ENCODE measurements around the gene BIRC5. TPM values are rescaled to one million over a fixed set of nuclear protein-coding genes. Genes with fewer than 3 reads are reported as not detected.

The BIRC5 gene
- total RNA-seq, 1 experiment from 2014 or later: 119 TPM

DNA sequence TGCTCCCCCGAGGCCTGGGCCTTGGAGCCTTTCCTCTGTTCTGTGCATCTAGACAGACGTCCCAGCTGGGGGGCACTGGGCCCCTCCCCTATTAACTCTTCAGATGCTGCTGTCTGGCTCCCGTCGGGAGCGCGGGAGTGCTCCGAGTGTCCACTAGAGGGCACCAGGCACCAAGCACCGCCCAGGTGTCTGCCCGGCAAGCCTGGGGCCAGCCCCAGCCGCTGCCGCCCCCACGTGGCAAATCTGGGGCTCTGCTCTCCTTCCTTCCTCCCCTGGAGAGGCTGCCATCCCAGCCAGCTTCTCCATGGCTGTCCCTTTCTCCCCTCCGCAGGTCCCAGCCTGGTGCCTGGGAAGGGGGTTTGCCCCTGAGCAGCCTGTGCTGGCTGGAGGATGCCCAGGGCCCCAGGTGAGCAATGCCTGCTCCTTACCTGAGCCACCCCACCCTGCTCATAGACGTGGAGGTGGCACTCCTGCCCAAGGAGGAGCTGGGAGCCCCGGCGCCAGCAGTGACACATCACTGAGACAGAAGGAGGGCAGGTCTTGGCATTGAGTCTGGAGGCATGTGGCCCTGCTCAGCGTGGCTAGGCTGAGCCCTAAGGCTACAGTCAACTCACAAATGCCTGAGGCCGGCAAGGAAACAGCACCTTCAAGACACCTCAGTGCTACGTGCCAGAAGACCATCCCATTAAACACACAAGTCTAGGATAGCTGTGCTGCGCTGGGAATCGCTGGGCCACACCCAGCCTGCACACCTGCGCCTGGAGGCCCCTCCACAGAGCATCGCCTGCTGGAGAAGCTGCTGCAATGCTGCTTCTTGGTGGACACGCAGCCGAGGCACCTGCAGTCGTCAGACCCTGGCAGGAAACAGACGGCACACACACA, 37.1 kb downstream of the BIRC5 start:
- Histone ChIP-seq H3K27ac (ENCODE audit: low read length) (peak overlapping the region; percentile 18; the same call in 1 of the 2 replicates), H3K36me3 (ENCODE audit: control insufficient read depth, insufficient read depth, low read length) (no peaks in the 10 kb centered on the region), H3K4me1 (ENCODE audit: control insufficient read depth, insufficient read depth, low read length) (peaks cover 13% of the 10 kb centered on the region), H3K27me3 (ENCODE audit: control insufficient read depth, insufficient read depth, low read length) (no peaks in the 10 kb centered on the region), H3K9me3 (ENCODE audit: control insufficient read depth, insufficient read depth, low read depth, low read length) (no peaks in the 10 kb centered on the region), H3K4me3 (ENCODE audit: low read depth in 2 of 2, low read length in 2 of 2) (peak overlapping the region in 1 of 2 experiments; percentile 21; a peak in 1 of 4 replicates)
- BruUV-seq (replicated peaks): no TSS peak
- TF ChIP-seq TCF7L2 (IDR thresholded peaks at IDR 0.05; ENCODE audit: low read depth, low read length) (no peak), SIN3A (IDR thresholded peaks at IDR 0.05; ENCODE audit: borderline replicate concordance, insufficient read depth, low read depth, low read length) (no peak), POLR2AphosphoS5 (IDR thresholded peaks at IDR 0.05; ENCODE audit: low read depth, low read length) (no peak; the same call in 1 of the 2 replicates), CTCF (IDR thresholded peaks at IDR 0.05) (peak; percentile 100)
- in situ Hi-C loops (cut with HindIII; ENCODE audit: low pct_unique_long_range_greater_than_20kb, low sequenced_read_pairs) (no loop called here), intact Hi-C loops (cut with micrococcal nuclease; ENCODE audit: unreplicated experiment) (loop anchor here (5.0 kb wide), 1 partner anchor 171 kb away; no protein-coding TSS in a partner anchor)
- ChIA-PET CTCF (interaction anchor here (0.5 to 2.4 kb wide), 19 partner anchors 16 to 246 kb away, joined by 3 to 12 read pairs (median 4); partner anchors contain the start of gene TK1), POLR2A (interaction anchor here (0.5 kb wide), 1 partner anchor 42 kb away, joined by 3 read pairs; no protein-coding TSS in a partner anchor)
- ATAC-seq: peak; percentile 90
- DNase-seq (ENCODE audit: low read depth, low spot score): peak; percentile 55

GRCh38 chr17:78251773-78252103, 37.7 kb downstream of the BIRC5 start:
- no peak overlapping the region; the same call in 1 of the 2 replicates for H3K27ac ChIP-seq (ENCODE audit: low read length)
- BruUV-seq (replicated peaks): no TSS peak
- DNase-seq (ENCODE audit: low read depth, low spot score): no peak
- TF ChIP-seq TCF7L2 (IDR thresholded peaks at IDR 0.05; ENCODE audit: low read depth, low read length) (no peak), CTCF (IDR thresholded peaks at IDR 0.05) (no peak), POLR2AphosphoS5 (IDR thresholded peaks at IDR 0.05; ENCODE audit: low read depth, low read length) (no peak), SIN3A (IDR thresholded peaks at IDR 0.05; ENCODE audit: borderline replicate concordance, insufficient read depth, low read depth, low read length) (no peak)
- TF ChIP-seq, protein P1, sequence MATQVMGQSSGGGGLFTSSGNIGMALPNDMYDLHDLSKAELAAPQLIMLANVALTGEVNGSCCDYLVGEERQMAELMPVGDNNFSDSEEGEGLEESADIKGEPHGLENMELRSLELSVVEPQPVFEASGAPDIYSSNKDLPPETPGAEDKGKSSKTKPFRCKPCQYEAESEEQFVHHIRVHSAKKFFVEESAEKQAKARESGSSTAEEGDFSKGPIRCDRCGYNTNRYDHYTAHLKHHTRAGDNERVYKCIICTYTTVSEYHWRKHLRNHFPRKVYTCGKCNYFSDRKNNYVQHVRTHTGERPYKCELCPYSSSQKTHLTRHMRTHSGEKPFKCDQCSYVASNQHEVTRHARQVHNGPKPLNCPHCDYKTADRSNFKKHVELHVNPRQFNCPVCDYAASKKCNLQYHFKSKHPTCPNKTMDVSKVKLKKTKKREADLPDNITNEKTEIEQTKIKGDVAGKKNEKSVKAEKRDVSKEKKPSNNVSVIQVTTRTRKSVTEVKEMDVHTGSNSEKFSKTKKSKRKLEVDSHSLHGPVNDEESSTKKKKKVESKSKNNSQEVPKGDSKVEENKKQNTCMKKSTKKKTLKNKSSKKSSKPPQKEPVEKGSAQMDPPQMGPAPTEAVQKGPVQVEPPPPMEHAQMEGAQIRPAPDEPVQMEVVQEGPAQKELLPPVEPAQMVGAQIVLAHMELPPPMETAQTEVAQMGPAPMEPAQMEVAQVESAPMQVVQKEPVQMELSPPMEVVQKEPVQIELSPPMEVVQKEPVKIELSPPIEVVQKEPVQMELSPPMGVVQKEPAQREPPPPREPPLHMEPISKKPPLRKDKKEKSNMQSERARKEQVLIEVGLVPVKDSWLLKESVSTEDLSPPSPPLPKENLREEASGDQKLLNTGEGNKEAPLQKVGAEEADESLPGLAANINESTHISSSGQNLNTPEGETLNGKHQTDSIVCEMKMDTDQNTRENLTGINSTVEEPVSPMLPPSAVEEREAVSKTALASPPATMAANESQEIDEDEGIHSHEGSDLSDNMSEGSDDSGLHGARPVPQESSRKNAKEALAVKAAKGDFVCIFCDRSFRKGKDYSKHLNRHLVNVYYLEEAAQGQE (IDR thresholded peaks at IDR 0.05; ENCODE audit: insufficient read depth in 1 of 2, low read depth in 2 of 2, low read length in 1 of 2): no peak
- in situ Hi-C loops (cut with HindIII; ENCODE audit: low pct_unique_long_range_greater_than_20kb, low sequenced_read_pairs) (no loop called here), intact Hi-C loops (cut with micrococcal nuclease; ENCODE audit: unreplicated experiment) (loop anchor here (5.0 kb wide), 1 partner anchor 171 kb away; no protein-coding TSS in a partner anchor)
- no peaks in the 10 kb centered on the region for H3K36me3 ChIP-seq (ENCODE audit: control insufficient read depth, insufficient read depth, low read length)
- ChIA-PET CTCF (interaction anchor here (0.5 to 2.4 kb wide), 13 partner anchors 16 to 246 kb away, joined by 3 to 12 read pairs (median 4); no protein-coding TSS in a partner anchor), POLR2A (interaction anchor here (0.5 kb wide), 1 partner anchor 41 kb away, joined by 3 read pairs; no protein-coding TSS in a partner anchor)
- ATAC-seq: peak; percentile 0; the same call in 1 of the 2 replicates
- H3K27me3 ChIP-seq (ENCODE audit: control insufficient read depth, insufficient read depth, low read length): no peaks in the 10 kb centered on the region
- no peak overlapping the region for H3K4me3 ChIP-seq (ENCODE audit: low read depth in 2 of 2, low read length in 2 of 2)
- H3K9me3 ChIP-seq (ENCODE audit: control insufficient read depth, insufficient read depth, low read depth, low read length): no peaks in the 10 kb centered on the region
- peaks cover 16% of the 10 kb centered on the region for H3K4me1 ChIP-seq (ENCODE audit: control insufficient read depth, insufficient read depth, low read length)
